Activated CD8-positive, alpha-beta T cell treated with anti-CD3 and anti-CD28 coated beads, Interleukin-2, amount 10 ng/mL, durations not matched to agents 7 days and 5 days (primary cell): ENCODE measurements around the gene TPM4. TPM values are rescaled to one million over a fixed set of nuclear protein-coding genes. Genes with fewer than 3 reads are reported as not detected.

Experiments
- ATAC-seq: fragments of 150-1000 bp; cut with Tn5 transposase; one replicate; pipeline ENCODE4 v1.10.0; 2021; ENCODE audit warnings: moderate library complexity
- CTCF ChIA-PET: fragments of 350-600 bp; sonication (Branson Sonifier 250); formaldehyde crosslinking; loops from one replicate; lab custom pipeline; 2021; ENCODE audit warnings: antibody characterized with exemption; lab: Charles Lee
- POLR2A ChIA-PET: fragments of 350-600 bp; sonication (Branson Sonifier 250); formaldehyde crosslinking; loops from one replicate; lab custom pipeline; 2021; ENCODE audit warnings: antibody characterized with exemption; lab: Charles Lee
- DNase-seq: peaks from one replicate; pipeline ENCODE4 v3.0.0-alpha.2; 2020
- H3K27ac Mint-ChIP-seq: one replicate; pipeline ENCODE4 v1.8.0; 2021; ENCODE audit warnings: mild to moderate bottlenecking, mixed read lengths
- H3K27me3 Mint-ChIP-seq: one replicate; pipeline ENCODE4 v1.8.0; 2021; ENCODE audit warnings: low read depth, mixed read lengths
- H3K36me3 Mint-ChIP-seq: one replicate; pipeline ENCODE4 v1.8.0; 2021; ENCODE audit warnings: low read depth, mixed read lengths
- H3K4me1 Mint-ChIP-seq: one replicate; pipeline ENCODE4 v1.8.0; 2021; ENCODE audit warnings: low read depth, mixed read lengths
- H3K4me3 Mint-ChIP-seq: one replicate; pipeline ENCODE4 v1.8.0; 2021; ENCODE audit warnings: mild to moderate bottlenecking, mixed read lengths
- H3K9me3 Mint-ChIP-seq: one replicate; pipeline ENCODE4 v1.8.0; 2022; ENCODE audit warnings: mixed read lengths; ENCODE audit not compliant: insufficient read depth
- total RNA-seq, 2 experiments: library from RNA; stranded (reverse); gene quantifications; one replicate each; pipeline ENCODE4 v1.2.3, GENCODE V29; 2021

The TPM4 gene
- total RNA-seq, 2 experiments from 2014 or later: 424 to 436 TPM

GRCh38 chr19:16062789-16063188, 13.5 kb upstream of the TPM4 start:
- CTCF ChIA-PET: interaction anchor here (0.8 to 7.8 kb wide), 22 partner anchors 10 to 433 kb away, joined by 3 to 92 read pairs (median 6); partner anchors contain the start of genes FAM32A, HSH2D, RAB8A and TPM4
- POLR2A ChIA-PET: interaction anchor here (1.2 to 3.1 kb wide), 4 partner anchors 13 to 81 kb away, joined by 3 to 17 read pairs (median 6); partner anchors contain the start of genes HSH2D and TPM4
- ATAC-seq: peak; percentile 45

GRCh38 chr19:16064209-16064889, 11.9 kb upstream of the TPM4 start:
- no peaks in the 10 kb centered on the region for H3K36me3 Mint-ChIP-seq
- ChIA-PET POLR2A (interaction anchor here (0.6 to 3.1 kb wide), 5 partner anchors 10 to 47 kb away, joined by 3 to 17 read pairs (median 3); partner anchors contain the start of gene TPM4), CTCF (interaction anchor here (1.0 to 7.8 kb wide), 11 partner anchors 10 to 121 kb away, joined by 3 to 92 read pairs (median 6); partner anchors contain the start of genes FAM32A, HSH2D, RAB8A and TPM4)
- DNase-seq: no peak
- peaks cover 34% of the 10 kb centered on the region for H3K4me1 Mint-ChIP-seq
- peaks cover 12% of the 10 kb centered on the region for H3K27me3 Mint-ChIP-seq
- ATAC-seq: no peak
- H3K9me3 Mint-ChIP-seq: no peaks in the 10 kb centered on the region
- H3K27ac Mint-ChIP-seq: no peak overlapping the region
- no peak overlapping the region for H3K4me3 Mint-ChIP-seq

More at GRCh38 chr19:16062789-16063188, 13.5 kb upstream of the TPM4 start:
- H3K9me3 Mint-ChIP-seq: no peaks in the 10 kb centered on the region
- H3K27ac Mint-ChIP-seq: no peak overlapping the region
- H3K27me3 Mint-ChIP-seq: peaks cover 12% of the 10 kb centered on the region
- H3K4me1 Mint-ChIP-seq: peaks cover 34% of the 10 kb centered on the region
- no peak overlapping the region for H3K4me3 Mint-ChIP-seq
- no peaks in the 10 kb centered on the region for H3K36me3 Mint-ChIP-seq
- peak; percentile 75 for DNase-seq

GRCh38 chr19:16066611-16067104, 9.6 kb upstream of the TPM4 start:
- Mint-ChIP-seq H3K36me3 (no peaks in the 10 kb centered on the region), H3K9me3 (no peaks in the 10 kb centered on the region), H3K4me3 (no peak overlapping the region), H3K4me1 (peaks cover 36% of the 10 kb centered on the region), H3K27ac (no peak overlapping the region), H3K27me3 (peaks cover 4% of the 10 kb centered on the region)
- no peak for ATAC-seq
- DNase-seq: peak; percentile 72
- ChIA-PET CTCF (interaction anchor here (0.9 to 7.8 kb wide), 8 partner anchors 8 to 119 kb away, joined by 3 to 92 read pairs (median 4); partner anchors contain the start of genes FAM32A, HSH2D and TPM4), POLR2A (interaction anchor here (0.7 to 1.1 kb wide), 3 partner anchors 10 to 18 kb away, joined by 3 read pairs; partner anchors contain the start of gene TPM4)

GRCh38 chr19:16067205-16067938, 8.9 kb upstream of the TPM4 start:
- H3K27ac Mint-ChIP-seq: no peak overlapping the region
- no peak for DNase-seq
- no peak for ATAC-seq
- no peaks in the 10 kb centered on the region for H3K27me3 Mint-ChIP-seq
- no peaks in the 10 kb centered on the region for H3K9me3 Mint-ChIP-seq
- H3K4me3 Mint-ChIP-seq: no peak overlapping the region
- CTCF ChIA-PET: interaction anchor here (1.7 to 7.8 kb wide), 4 partner anchors 7 to 118 kb away, joined by 6 to 92 read pairs (median 8); partner anchors contain the start of genes FAM32A and TPM4
- H3K36me3 Mint-ChIP-seq: no peaks in the 10 kb centered on the region
- peaks cover 35% of the 10 kb centered on the region for H3K4me1 Mint-ChIP-seq
- POLR2A ChIA-PET: no interaction called here

GRCh38 chr19:16068696-16069259, 7.5 kb upstream of the TPM4 start:
- DNase-seq: no peak
- Mint-ChIP-seq H3K4me1 (peaks cover 38% of the 10 kb centered on the region), H3K27me3 (no peaks in the 10 kb centered on the region), H3K27ac (no peak overlapping the region), H3K36me3 (no peaks in the 10 kb centered on the region), H3K4me3 (no peak overlapping the region), H3K9me3 (no peaks in the 10 kb centered on the region)
- ChIA-PET CTCF (no interaction called here), POLR2A (no interaction called here)
- ATAC-seq: no peak

GRCh38 chr19:16069813-16070365, 6.4 kb upstream of the TPM4 start:
- Mint-ChIP-seq H3K36me3 (no peaks in the 10 kb centered on the region), H3K4me3 (no peak overlapping the region), H3K9me3 (no peaks in the 10 kb centered on the region), H3K27ac (no peak overlapping the region), H3K27me3 (no peaks in the 10 kb centered on the region), H3K4me1 (peaks cover 45% of the 10 kb centered on the region)
- POLR2A ChIA-PET: interaction anchor here (0.6 to 2.2 kb wide), 7 partner anchors 11 to 133 kb away, joined by 3 to 15 read pairs (median 5); partner anchors contain the start of genes FAM32A, HSH2D and RAB8A
- no peak for DNase-seq
- CTCF ChIA-PET: interaction anchor here (0.7 to 9.1 kb wide), 13 partner anchors 6 to 110 kb away, joined by 3 to 92 read pairs (median 4); partner anchors contain the start of genes HSH2D and RAB8A
- no peak for ATAC-seq

GRCh38 chr19:16070366-16070990, 5.8 kb upstream of the TPM4 start:
- Mint-ChIP-seq H3K9me3 (no peaks in the 10 kb centered on the region), H3K27ac (no peak overlapping the region), H3K27me3 (no peaks in the 10 kb centered on the region), H3K4me3 (no peak overlapping the region), H3K4me1 (peaks cover 51% of the 10 kb centered on the region), H3K36me3 (no peaks in the 10 kb centered on the region)
- ATAC-seq (peak; percentile 95), DNase-seq (peak; percentile 92)
- CTCF ChIA-PET: interaction anchor here (0.7 to 9.1 kb wide), 15 partner anchors 7 to 109 kb away, joined by 3 to 92 read pairs (median 4); partner anchors contain the start of genes HSH2D and RAB8A
- POLR2A ChIA-PET: interaction anchor here (0.6 to 2.2 kb wide), 10 partner anchors 11 to 132 kb away, joined by 3 to 15 read pairs (median 4); partner anchors contain the start of genes AP1M1, FAM32A, HSH2D and RAB8A

- H3K36me3 Mint-ChIP-seq: no peaks in the 10 kb centered on the region
- H3K27me3 Mint-ChIP-seq: no peaks in the 10 kb centered on the region
Measured at GRCh38 chr19:16071072-16071691, 5.1 kb upstream of the TPM4 start.

GRCh38 chr19:16073481-16073880, 2.8 kb upstream of the TPM4 start:
- ChIA-PET CTCF (interaction anchor here (0.9 to 9.1 kb wide), 6 partner anchors 10 to 109 kb away, joined by 3 to 92 read pairs (median 8); no protein-coding TSS in a partner anchor), POLR2A (interaction anchor here (0.9 to 4.9 kb wide), 4 partner anchors 9 to 296 kb away, joined by 3 to 33 read pairs (median 4); no protein-coding TSS in a partner anchor)
- DNase-seq: no peak
- Mint-ChIP-seq H3K9me3 (no peaks in the 10 kb centered on the region), H3K27ac (peak overlapping the region; percentile 93), H3K4me3 (no peak overlapping the region), H3K36me3 (peaks cover 14% of the 10 kb centered on the region), H3K27me3 (no peaks in the 10 kb centered on the region), H3K4me1 (peaks cover 52% of the 10 kb centered on the region)
- ATAC-seq: no peak

More at GRCh38 chr19:16071072-16071691, 5.1 kb upstream of the TPM4 start:
- Mint-ChIP-seq H3K4me3 (no peak overlapping the region), H3K9me3 (no peaks in the 10 kb centered on the region), H3K27ac (no peak overlapping the region), H3K4me1 (peaks cover 54% of the 10 kb centered on the region)
- ChIA-PET POLR2A (interaction anchor here (0.6 to 2.2 kb wide), 9 partner anchors 9 to 131 kb away, joined by 3 to 15 read pairs (median 4); partner anchors contain the start of genes AP1M1, FAM32A and HSH2D), CTCF (interaction anchor here (0.8 to 9.1 kb wide), 15 partner anchors 7 to 109 kb away, joined by 3 to 92 read pairs (median 4); partner anchors contain the start of genes HSH2D and RAB8A)
- DNase-seq: no peak
- no peak for ATAC-seq
